Upper lobe of left lung (tissue), 4 donors: ENCODE results near the gene FOXD2.

ENCODE experiments used
- CTCF ChIP-seq, 6 experiments: fragments of 450-650 bp in 4 of 6; fragments of 200-600 bp in 2 of 6; sonication (generic) in 2 of 6; IDR thresholded peaks; one replicate each; pipeline ENCODE4 v1.5.1; 2016 to 2019; ENCODE audit warnings: antibody characterized with exemption in 6 of 6
- EP300 ChIP-seq, 4 donors: sonication (generic); formaldehyde crosslinking; IDR thresholded peaks; one replicate each; pipeline ENCODE4 v1.5.1; 2017; ENCODE audit warnings: antibody characterized with exemption in 4 of 4, control low read depth in 2 of 4
- POLR2A ChIP-seq, 4 donors: fragments of 450-650 bp; IDR thresholded peaks; one replicate each; pipeline ENCODE4 v1.5.1; 2016 to 2017; ENCODE audit warnings: antibody characterized with exemption in 4 of 4, mild to moderate bottlenecking in 2 of 4
- POLR2AphosphoS5 ChIP-seq, 2 donors: sonication (generic); formaldehyde crosslinking; IDR thresholded peaks; one replicate each; pipeline ENCODE4 v1.5.1; 2017; ENCODE audit warnings: antibody characterized with exemption in 2 of 2

GRCh38 chr1:47410068-47410455, 27.8 kb upstream of the FOXD2 start:
- TF ChIP-seq POLR2A (IDR thresholded peaks at IDR 0.05) (no peak), CTCF (IDR thresholded peaks at IDR 0.05) (no peak), POLR2AphosphoS5 (IDR thresholded peaks at IDR 0.05) (no peak), EP300 (IDR thresholded peaks at IDR 0.05) (no peak)
